Osteocyte (in vitro differentiated cells): ENCODE results near the gene ATP6V1C2. TPM values are rescaled to one million over a fixed set of nuclear protein-coding genes. Genes with fewer than 3 reads are reported as not detected.

Experiments
- DNase-seq: peaks from one replicate; pipeline ENCODE4 v3.0.0; 2021; ENCODE audit warnings: mixed read lengths; ENCODE audit not compliant: unreplicated experiment; ENCODE audit errors: extremely low spot score
- H3K27ac Mint-ChIP-seq: one replicate; pipeline ENCODE4 v1.8.0; 2021; ENCODE audit warnings: mild to moderate bottlenecking, mixed read lengths; ENCODE audit not compliant: unreplicated experiment
- H3K27me3 Mint-ChIP-seq: one replicate; pipeline ENCODE4 v1.8.0; 2021; ENCODE audit warnings: mixed read lengths; ENCODE audit not compliant: unreplicated experiment
- H3K36me3 Mint-ChIP-seq: one replicate; pipeline ENCODE4 v1.8.0; 2021; ENCODE audit warnings: mixed read lengths; ENCODE audit not compliant: unreplicated experiment
- H3K4me1 Mint-ChIP-seq: one replicate; pipeline ENCODE4 v1.8.0; 2021; ENCODE audit warnings: mixed read lengths; ENCODE audit not compliant: unreplicated experiment
- H3K4me3 Mint-ChIP-seq: one replicate; pipeline ENCODE4 v1.8.0; 2021; ENCODE audit warnings: mild to moderate bottlenecking, moderate library complexity, mixed read lengths; ENCODE audit not compliant: unreplicated experiment
- H3K9me3 Mint-ChIP-seq: one replicate; pipeline ENCODE4 v1.8.0; 2021; ENCODE audit warnings: mixed read lengths; ENCODE audit not compliant: unreplicated experiment
- CTCF ChIP-seq: fragments of 200-600 bp; sonication (generic); IDR thresholded peaks from 2 replicates; pipeline ENCODE4 v1.5.0; 2021; ENCODE audit warnings: antibody characterized with exemption, mild to moderate bottlenecking, moderate library complexity
- total RNA-seq: library from RNA; stranded (reverse); gene quantifications from 2 replicates; pipeline ENCODE4 v1.2.1, GENCODE V29; 2021

The ATP6V1C2 gene
- total RNA-seq, 1 donor from 2014 or later = not detected

GRCh38 chr2:10741139-10741538 is 19.7 kb downstream of the ATP6V1C2 start:
- no peaks in the 10 kb centered on the region for H3K36me3 Mint-ChIP-seq

GRCh38 chr2:10742666-10743065 is 21.2 kb downstream of the ATP6V1C2 start:
- Mint-ChIP-seq H3K4me1 (no peaks in the 10 kb centered on the region), H3K27me3 (peaks cover 2% of the 10 kb centered on the region), H3K27ac (no peak overlapping the region), H3K36me3 (no peaks in the 10 kb centered on the region), H3K4me3 (no peak overlapping the region), H3K9me3 (no peaks in the 10 kb centered on the region)
- DNase-seq = no peak
- TF ChIP-seq CTCF = no peak

More at GRCh38 chr2:10741139-10741538, 19.7 kb downstream of the ATP6V1C2 start:
- Mint-ChIP-seq H3K4me3 (no peak overlapping the region), H3K27ac (no peak overlapping the region), H3K9me3 (no peaks in the 10 kb centered on the region), H3K4me1 (no peaks in the 10 kb centered on the region), H3K27me3 (peaks cover 4% of the 10 kb centered on the region)
- DNase-seq = no peak
- no peak for TF ChIP-seq CTCF

DNA sequence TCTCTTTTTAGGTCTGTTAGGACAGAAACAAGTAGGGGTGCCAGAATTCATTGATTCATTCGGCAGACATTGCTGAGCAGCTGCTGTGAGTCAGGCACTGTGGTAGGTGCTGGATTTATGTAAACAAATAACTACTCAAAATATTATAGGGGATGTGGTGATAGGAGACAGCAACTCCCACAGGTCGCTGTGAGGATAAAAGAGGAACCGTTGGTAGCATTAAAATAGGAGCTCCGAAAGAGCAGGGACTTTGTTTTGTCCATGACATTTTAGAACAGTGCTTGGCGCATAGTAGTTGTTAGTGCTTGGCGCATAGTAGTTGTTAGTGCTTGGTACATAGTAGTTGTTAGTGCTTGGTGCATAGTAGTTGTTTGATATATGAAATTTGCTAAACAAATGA is 29.2 kb downstream of the ATP6V1C2 start:
- DNase-seq = no peak
- no peak overlapping the region for H3K4me3 Mint-ChIP-seq
- TF ChIP-seq CTCF = no peak
- no peak overlapping the region for H3K27ac Mint-ChIP-seq
- peaks cover 2% of the 10 kb centered on the region for H3K4me1 Mint-ChIP-seq
- H3K9me3 Mint-ChIP-seq = no peaks in the 10 kb centered on the region
- peaks cover 30% of the 10 kb centered on the region for H3K27me3 Mint-ChIP-seq
- no peaks in the 10 kb centered on the region for H3K36me3 Mint-ChIP-seq

- peaks cover 30% of the 10 kb centered on the region for H3K27me3 Mint-ChIP-seq
- H3K4me1 Mint-ChIP-seq = peaks cover 3% of the 10 kb centered on the region
- no peak for TF ChIP-seq CTCF
- H3K4me3 Mint-ChIP-seq = no peak overlapping the region
- no peaks in the 10 kb centered on the region for H3K36me3 Mint-ChIP-seq
- no peaks in the 10 kb centered on the region for H3K9me3 Mint-ChIP-seq
- no peak for DNase-seq
- H3K27ac Mint-ChIP-seq = no peak overlapping the region
These were observed 30.8 kb downstream of the ATP6V1C2 start for GRCh38 chr2:10752236-10752635.

DNA sequence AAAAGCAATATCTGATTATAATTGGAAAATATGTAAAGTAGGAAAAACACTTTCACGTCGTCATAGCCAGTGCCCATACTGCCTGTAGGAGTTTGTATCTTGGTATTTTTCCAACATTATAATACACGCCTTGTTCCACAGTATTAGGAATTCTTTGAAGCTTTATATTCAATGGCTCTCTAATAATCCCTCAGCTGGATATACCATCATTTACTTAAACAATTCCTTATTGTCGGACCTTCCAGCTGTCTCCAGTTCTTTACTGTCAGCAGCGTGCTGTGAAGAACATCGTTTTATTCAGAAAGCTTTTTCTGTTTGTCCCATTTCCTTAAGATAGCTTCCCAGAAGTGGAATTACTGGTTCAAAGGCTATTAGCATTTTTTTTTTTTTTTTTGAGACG is 31.7 kb downstream of the ATP6V1C2 start:
- Mint-ChIP-seq H3K27me3 (peaks cover 29% of the 10 kb centered on the region), H3K9me3 (no peaks in the 10 kb centered on the region), H3K27ac (no peak overlapping the region), H3K4me3 (no peak overlapping the region), H3K36me3 (no peaks in the 10 kb centered on the region), H3K4me1 (peaks cover 3% of the 10 kb centered on the region)
- TF ChIP-seq CTCF = no peak
- DNase-seq = no peak
